CD4-positive, alpha-beta T cell treated with Interleukin-4 for 4 hours (primary cell): ENCODE results near the gene OR9Q2.
"Not testable (repeated sequence)": the region's sequence is repeated elsewhere in the genome, so short reads cannot be mapped to it uniquely, and the experiment has no call there.

Source experiments
- DNase-seq: peaks from one replicate; pipeline ENCODE4 v3.0.0-alpha.2; 2020

The OR9Q2 gene

DNA sequence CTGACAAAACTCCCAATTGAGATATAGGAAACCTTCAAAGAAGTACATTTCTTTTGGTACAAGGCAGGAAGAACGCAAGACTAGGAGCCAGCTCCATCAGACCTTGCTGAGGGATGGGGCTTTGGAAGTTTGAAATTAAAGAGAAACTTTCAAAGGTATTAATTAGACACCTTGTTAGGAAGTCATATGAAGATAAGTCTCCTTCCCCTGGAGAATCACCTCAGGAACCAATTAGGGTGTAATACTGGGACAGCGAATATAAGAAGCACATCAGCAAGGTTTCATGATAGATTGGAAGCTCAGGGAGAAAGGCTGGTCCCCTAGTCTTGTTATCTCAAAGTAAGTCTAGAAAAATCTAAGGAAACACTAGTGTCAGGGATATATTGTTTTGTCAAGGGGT, at the start of gene OR9Q2:
Gene OR9Q2, plus strand, starts transcription at position 301 of the 400 bp plus-strand sequence. CDS start 1,421 bp downstream, outside the sequence.
- no peak for DNase-seq

DNA sequence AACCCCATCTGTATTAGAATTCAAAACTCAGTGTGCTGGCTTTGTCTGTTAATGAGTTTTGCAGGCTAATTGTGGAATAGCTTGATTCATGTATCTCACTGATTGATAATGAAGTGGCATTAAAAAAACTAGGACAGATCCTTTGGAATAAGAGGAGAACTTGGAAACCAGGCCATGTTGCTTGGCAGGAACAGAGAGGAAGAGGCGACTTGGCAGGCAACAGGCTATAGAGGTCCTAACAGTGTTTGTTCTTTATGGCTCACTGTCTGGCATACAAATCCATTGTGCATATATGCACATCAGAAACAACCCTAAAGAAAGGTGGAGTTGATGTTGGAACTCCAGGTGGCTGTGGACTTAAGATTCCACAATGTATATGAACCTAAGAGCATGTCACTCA, 46.1 kb upstream of the OR9Q2 start:
- DNase-seq, result no peak

DNA sequence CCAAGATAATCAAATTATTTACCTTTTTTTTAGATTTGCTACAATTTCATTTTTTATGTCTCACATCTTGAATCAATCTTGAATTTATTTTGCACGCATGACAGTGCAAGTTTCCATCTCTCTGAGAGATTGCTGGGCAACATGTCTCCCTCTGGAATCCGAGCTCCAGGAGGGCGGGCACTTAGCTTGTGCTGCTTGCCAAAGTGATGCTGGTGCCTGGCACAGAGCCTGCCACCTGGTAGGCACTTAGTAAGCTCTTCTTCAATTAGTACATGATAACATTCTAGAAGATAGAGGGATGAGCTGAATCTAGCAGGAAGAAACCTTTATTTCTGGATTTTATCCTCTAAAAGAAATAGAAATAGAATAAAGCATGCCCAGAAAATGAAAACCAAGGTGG, 36.1 kb upstream of the OR9Q2 start:
- no peak for DNase-seq

DNA sequence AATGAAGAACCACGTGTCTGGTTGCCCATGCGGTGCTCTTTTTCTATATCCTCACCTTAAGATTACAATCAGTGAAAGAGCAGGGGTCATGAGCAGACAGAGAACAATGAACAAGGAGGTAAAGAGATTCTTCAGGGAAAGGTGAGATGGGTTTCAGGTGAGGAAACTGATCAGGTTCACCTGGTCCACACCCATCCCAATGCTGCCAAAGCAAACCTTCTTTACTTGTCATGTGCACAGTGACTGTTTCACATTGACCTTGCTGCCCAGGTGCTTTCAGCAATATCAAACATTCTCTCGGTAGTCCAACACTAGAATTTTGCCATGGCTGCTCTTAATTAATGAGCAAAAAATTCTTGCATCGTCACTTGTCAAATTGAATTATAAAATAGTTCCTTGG, 24.5 kb upstream of the OR9Q2 start:
- DNase-seq, result no peak

GRCh38 chr11:58164990-58165389, 23.9 kb upstream of the OR9Q2 start:
- DNase-seq, result no peak

DNA sequence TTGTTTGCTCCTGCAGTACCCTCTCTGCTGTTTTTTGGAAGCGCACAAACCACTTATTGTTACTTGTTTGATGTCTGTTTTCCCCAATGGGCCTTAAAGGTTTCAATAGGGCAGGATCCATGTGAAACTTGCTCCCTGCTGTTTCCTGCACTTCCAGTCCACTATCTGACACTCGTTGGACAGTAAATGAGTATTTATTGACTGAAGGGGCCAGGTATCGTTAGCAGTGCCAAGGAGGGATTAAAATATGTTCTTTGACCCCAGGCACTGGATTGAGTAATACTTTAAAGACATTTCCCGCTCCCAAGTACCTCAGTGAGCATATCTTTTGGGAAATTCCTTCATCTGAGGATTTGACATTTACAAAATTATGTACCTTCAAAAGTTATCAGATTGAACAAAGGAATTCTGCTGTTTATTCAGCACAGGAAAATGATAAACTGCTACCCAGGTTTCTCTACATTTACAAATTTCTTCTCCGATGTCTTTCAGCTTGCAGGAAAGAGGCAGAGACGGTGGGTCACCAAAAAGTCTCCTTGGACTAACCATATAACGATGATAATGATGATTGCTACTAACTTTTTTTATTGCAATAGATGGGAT, 23.3 kb upstream of the OR9Q2 start:
- no peak for DNase-seq

DNA sequence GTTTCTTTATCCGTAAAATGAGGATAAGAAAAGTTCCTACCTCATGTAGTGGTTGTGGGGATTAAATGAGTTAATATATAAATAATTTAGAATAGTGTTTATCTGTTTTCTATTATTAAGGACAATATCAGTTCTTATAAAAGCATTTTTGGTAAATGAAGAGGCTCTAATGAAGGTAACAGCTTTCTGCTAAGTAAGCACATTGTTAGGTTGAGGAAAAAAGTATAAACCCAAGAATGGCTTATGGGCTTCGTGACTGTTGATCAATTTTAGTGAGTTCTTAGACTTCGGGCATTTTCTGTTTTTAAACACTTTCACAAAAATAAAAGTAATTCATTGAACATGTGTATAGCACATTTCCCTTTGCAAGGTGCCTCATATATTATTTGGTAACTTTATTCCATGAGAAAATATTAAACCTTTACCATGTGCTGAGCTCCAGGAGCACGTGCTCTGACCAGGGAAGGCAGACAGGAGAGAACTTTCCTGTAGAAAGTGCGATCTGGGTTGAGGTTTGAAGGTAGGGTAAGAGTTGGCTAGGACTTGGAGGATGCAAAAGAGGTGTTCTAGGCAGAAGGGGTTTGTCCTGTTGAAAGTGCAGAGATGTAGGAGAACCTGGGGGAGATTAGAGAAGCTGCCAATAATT, 11.3 kb upstream of the OR9Q2 start:
- DNase-seq, result no peak

- no peak for DNase-seq
These were observed 10.4 kb upstream of the OR9Q2 start for GRCh38 chr11:58178444-58178843.

DNA sequence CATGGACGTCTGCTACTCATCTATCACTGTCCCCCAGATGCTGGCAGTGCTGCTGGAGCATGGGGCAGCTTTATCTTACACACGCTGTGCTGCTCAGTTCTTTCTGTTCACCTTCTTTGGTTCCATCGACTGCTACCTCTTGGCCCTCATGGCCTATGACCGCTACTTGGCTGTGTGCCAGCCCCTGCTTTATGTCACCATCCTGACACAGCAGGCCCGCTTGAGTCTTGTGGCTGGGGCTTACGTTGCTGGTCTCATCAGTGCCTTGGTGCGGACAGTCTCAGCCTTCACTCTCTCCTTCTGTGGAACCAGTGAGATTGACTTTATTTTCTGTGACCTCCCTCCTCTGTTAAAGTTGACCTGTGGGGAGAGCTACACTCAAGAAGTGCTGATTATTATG, 9.2 kb upstream of the OR9Q2 start:
- DNase-seq, result no peak

- no peak for DNase-seq
These were observed 1.9 kb upstream of the OR9Q2 start for GRCh38 chr11:58186938-58187337.

DNA sequence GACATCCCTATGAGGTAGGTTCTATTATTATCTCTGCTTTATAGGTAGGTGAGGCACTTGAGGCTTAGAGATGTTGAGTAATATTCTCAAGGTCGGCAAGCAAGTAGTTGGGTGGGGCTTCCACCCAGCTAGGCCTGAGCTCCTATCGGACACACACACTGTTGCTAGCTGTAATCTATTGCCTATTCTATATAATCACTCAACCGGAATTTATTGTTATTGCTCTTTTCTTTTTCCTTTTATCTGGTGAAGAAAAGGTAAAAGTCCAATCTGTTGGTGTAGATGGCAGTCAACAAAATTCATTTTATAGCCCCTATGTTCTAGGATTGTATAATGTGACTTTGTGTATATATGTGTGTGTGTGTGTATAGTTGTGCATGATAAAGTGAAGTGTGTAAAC, 3.4 kb downstream of the OR9Q2 start:
- no peak for DNase-seq

DNA sequence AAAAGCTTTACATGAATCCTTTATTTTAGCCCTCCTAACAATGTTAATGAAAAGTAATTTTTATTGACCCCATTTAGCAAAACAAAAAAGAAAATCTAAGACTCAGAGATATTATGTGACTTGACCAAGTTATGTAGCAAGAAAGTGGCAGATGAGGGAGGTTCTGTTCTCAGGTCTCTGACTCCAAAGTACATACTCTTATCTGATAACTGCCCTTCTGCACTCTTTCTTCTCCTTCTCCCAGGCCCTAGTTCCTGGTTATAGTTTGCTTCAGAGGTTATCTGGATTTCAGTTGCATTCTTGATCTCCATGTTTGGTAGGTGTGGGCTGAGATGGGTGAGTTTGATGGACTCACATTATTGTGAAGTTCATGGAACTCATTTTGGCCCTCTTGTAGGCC, 4.5 kb downstream of the OR9Q2 start:
- DNase-seq, result no peak

- no peak for DNase-seq
These were observed 7.1 kb downstream of the OR9Q2 start for GRCh38 chr11:58195939-58196338.

DNA sequence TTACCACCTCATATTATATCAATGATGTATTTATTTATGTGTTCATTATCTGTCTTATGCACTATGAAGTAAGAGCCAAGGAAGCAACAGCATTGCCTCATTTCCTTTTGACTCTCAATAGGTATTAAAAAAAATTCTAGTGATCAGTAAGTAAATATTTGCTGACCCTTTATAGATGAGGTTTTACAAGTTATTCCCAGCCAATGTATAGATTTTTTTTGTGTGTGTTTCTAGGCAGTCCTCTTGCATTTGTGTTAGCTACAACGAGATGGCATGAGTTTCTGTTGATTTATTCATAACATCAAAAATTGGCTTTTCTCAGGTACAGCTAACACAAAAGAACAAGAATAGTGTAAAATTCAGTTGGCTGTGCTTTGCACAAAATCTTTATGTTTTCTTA, 10.4 kb downstream of the OR9Q2 start:
- DNase-seq, result no peak

GRCh38 chr11:58204042-58204441, 15.2 kb downstream of the OR9Q2 start, which contains the start of gene OR1S2:
OR1S2 (minus strand) TSS chr11:58204142; CDS start chr11:58204142, 0 bp downstream.
- DNase-seq, result no peak

DNA sequence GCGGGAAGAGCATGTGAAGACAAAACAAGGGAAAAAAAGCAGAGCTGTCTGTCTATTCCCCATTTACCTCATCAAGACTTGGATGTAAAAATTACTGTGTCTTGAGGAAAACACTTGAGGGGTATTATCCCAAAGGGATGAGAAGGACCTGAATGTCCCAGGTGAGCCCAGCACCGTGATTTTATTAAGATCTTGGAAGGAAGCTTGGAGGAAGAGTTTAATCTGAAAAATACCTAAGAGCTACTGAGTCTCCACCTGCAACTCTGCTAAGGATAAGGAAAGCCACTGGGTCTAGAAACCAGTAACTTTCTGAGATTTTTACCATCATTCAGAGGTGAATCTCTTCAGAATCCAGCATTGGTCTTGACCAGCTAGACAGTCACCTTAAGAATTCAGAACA, 23.6 kb downstream of the OR9Q2 start, which contains the start of gene OR1S1:
Gene OR1S1, plus strand, starts transcription at position 301 of the 400 bp plus-strand sequence.
- not testable (repeated sequence) for DNase-seq

GRCh38 chr11:58216476-58216875, 27.6 kb downstream of the OR9Q2 start:
- no peak for DNase-seq

- DNase-seq, result no peak
These were observed 33.9 kb downstream of the OR9Q2 start for GRCh38 chr11:58222721-58223120.

DNA sequence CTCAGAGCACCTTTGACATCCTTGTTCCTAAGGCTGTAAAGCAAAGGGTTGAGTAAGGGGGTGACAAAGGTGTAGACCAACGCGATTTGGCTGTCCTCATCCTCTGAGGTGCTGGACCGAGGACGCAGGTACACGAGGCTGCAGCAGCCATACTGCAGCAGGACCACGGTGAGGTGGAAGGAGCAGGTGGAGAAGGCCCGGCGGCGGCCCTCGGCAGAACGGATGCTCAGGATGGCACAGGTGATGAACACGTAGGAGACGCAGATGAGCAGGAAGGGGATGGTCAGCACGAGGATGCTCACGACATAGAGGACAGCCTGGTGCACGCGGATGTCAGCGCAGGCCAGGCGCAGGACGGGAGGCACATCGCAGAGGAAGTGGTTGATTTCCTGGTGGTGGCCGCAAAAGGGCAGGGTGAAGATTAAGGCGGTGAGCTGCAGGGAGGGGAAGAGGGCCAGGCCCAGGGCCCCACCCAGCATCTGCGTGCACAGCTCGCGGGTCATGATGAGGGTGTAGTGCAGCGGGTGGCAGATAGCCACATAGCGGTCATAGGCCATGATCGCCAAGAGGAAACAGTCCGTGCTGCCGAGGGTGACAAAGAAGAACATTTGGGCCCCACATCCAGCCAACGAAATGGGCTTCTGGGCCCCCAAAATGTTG, 39.2 kb downstream of the OR9Q2 start:
- DNase-seq, result no peak
